MCF 10A (cell line): ENCODE results near the gene ZNF462. TPM values are rescaled to one million over a fixed set of nuclear protein-coding genes. Genes with fewer than 3 reads are reported as not detected.
A peak's percentile ranks its signal among the peaks of the same experiment; 100 is the strongest.

Experiments
- BruUV-seq: library from RNA; stranded (reverse); fragments of 400-500 nt; replicated peaks from 2 replicates; lab custom pipeline; 2021; lab: Mats Ljungman, UMichigan
- CTCF ChIA-PET: fragments of 300-600 bp; sonication (Branson Sonifier 250); formaldehyde crosslinking; extraction: SDS; loops from one replicate; lab custom pipeline; 2021; ENCODE audit warnings: antibody characterized with exemption, inconsistent platforms; lab: Yijun Ruan, JAX
- POLR2A ChIA-PET: fragments of 300-600, 350-650 bp; sonication (Branson Sonifier 250); formaldehyde crosslinking; extraction: SDS; loops from one replicate; lab custom pipeline; 2020; ENCODE audit warnings: antibody characterized with exemption, inconsistent platforms; lab: Yijun Ruan, JAX
- DNase-seq: peaks from one replicate; pipeline ENCODE4 v3.0.0-alpha.2; 2018; ENCODE audit not compliant: unreplicated experiment
- H3K27ac Mint-ChIP-seq: one replicate; pipeline ENCODE4 v1.8.0; 2022; ENCODE audit warnings: mild to moderate bottlenecking, low read depth, mixed read lengths; ENCODE audit not compliant: unreplicated experiment
- H3K27me3 Mint-ChIP-seq: one replicate; pipeline ENCODE4 v1.8.0; 2022; ENCODE audit warnings: mixed read lengths; ENCODE audit not compliant: insufficient read depth, unreplicated experiment
- H3K36me3 Mint-ChIP-seq: one replicate; pipeline ENCODE4 v1.8.0; 2022; ENCODE audit warnings: mild to moderate bottlenecking, moderate library complexity, mixed read lengths; ENCODE audit not compliant: insufficient read depth, unreplicated experiment
- H3K4me1 Mint-ChIP-seq: one replicate; pipeline ENCODE4 v1.8.0; 2022; ENCODE audit warnings: mixed read lengths; ENCODE audit not compliant: insufficient read depth, unreplicated experiment
- H3K4me3 Mint-ChIP-seq: one replicate; pipeline ENCODE4 v1.8.0; 2022; ENCODE audit warnings: mild to moderate bottlenecking, moderate library complexity, mixed read lengths; ENCODE audit not compliant: unreplicated experiment
- H3K9me3 Mint-ChIP-seq: one replicate; pipeline ENCODE4 v1.8.0; 2022; ENCODE audit warnings: mixed read lengths; ENCODE audit not compliant: unreplicated experiment
- CTCF ChIP-seq: fragments of 200-600 bp; IDR thresholded peaks from one replicate; pipeline ENCODE4 v1.8.0; 2022; ENCODE audit warnings: antibody characterized with exemption, mild to moderate bottlenecking; ENCODE audit not compliant: unreplicated experiment
- intact Hi-C: fragments of 100-400 bp; cut with micrococcal nuclease; formaldehyde crosslinking; loops from 2 replicates; pipeline ENCODE4 v1.14.1; 2022
- total RNA-seq: library from RNA; stranded (reverse); gene quantifications from 2 replicates; pipeline ENCODE4 v1.2.3, GENCODE V29; 2022

ZNF462 gene
- total RNA-seq, 1 experiment from 2014 or later: 47.2 TPM

GRCh38 chr9:106906129-106906528, 43.2 kb downstream of the ZNF462 start:
- no peak for DNase-seq
- Mint-ChIP-seq H3K27ac (peak overlapping the region; percentile 64), H3K9me3 (peaks cover 16% of the 10 kb centered on the region), H3K4me1 (no peaks in the 10 kb centered on the region), H3K36me3 (no peaks in the 10 kb centered on the region), H3K4me3 (no peak overlapping the region), H3K27me3 (no peaks in the 10 kb centered on the region)
- no TSS peak for BruUV-seq
- intact Hi-C loops: no loop called here
- CTCF ChIA-PET: interaction anchor here (0.9 kb wide), 1 partner anchor 44 kb away, joined by 5 read pairs; no protein-coding TSS in a partner anchor
- TF ChIP-seq CTCF: no peak
- POLR2A ChIA-PET: interaction anchor here (1.5 kb wide), 1 partner anchor 10 kb away, joined by 3 read pairs; no protein-coding TSS in a partner anchor

GRCh38 chr9:106911951-106912350, 49.0 kb downstream of the ZNF462 start:
- no peak overlapping the region for H3K27ac Mint-ChIP-seq
- intact Hi-C loops: no loop called here
- no TSS peak for BruUV-seq
- ChIA-PET POLR2A (interaction anchor here (0.9 to 14.8 kb wide), 2 partner anchors 17 to 24 kb away, joined by 4 to 172 read pairs; no protein-coding TSS in a partner anchor), CTCF (no interaction called here)
- H3K36me3 Mint-ChIP-seq: peaks cover 7% of the 10 kb centered on the region
- no peaks in the 10 kb centered on the region for H3K9me3 Mint-ChIP-seq
- H3K27me3 Mint-ChIP-seq: no peaks in the 10 kb centered on the region
- H3K4me1 Mint-ChIP-seq: peaks cover 20% of the 10 kb centered on the region
- no peak for TF ChIP-seq CTCF
- no peak for DNase-seq
- no peak overlapping the region for H3K4me3 Mint-ChIP-seq

GRCh38 chr9:106913276-106913675, 50.3 kb downstream of the ZNF462 start:
- CTCF ChIA-PET: no interaction called here
- Mint-ChIP-seq H3K27me3 (no peaks in the 10 kb centered on the region), H3K27ac (no peak overlapping the region), H3K36me3 (peaks cover 7% of the 10 kb centered on the region), H3K9me3 (no peaks in the 10 kb centered on the region), H3K4me1 (peaks cover 29% of the 10 kb centered on the region), H3K4me3 (no peak overlapping the region)
- DNase-seq: no peak
- BruUV-seq: no TSS peak
- intact Hi-C loops: no loop called here
- TF ChIP-seq CTCF: no peak
- POLR2A ChIA-PET: interaction anchor here (0.6 to 14.8 kb wide), 4 partner anchors 11 to 336 kb away, joined by 3 to 172 read pairs (median 4); no protein-coding TSS in a partner anchor

- no peak for DNase-seq
- ChIA-PET POLR2A (interaction anchor here (1.3 to 14.8 kb wide), 3 partner anchors 21 to 51 kb away, joined by 5 to 172 read pairs (median 95); partner anchors contain the start of gene ZNF462), CTCF (interaction anchor here (1.3 kb wide), 1 partner anchor 28 kb away, joined by 5 read pairs; no protein-coding TSS in a partner anchor)
- intact Hi-C loops: loop anchor here (2.0 kb wide), 1 partner anchor 53 kb away; the partner anchor contains the start of gene ZNF462
- Mint-ChIP-seq H3K4me3 (peak overlapping the region; percentile 19), H3K9me3 (no peaks in the 10 kb centered on the region), H3K27me3 (no peaks in the 10 kb centered on the region), H3K27ac (peak overlapping the region; percentile 39), H3K4me1 (peaks cover 36% of the 10 kb centered on the region), H3K36me3 (peaks cover 14% of the 10 kb centered on the region)
- TF ChIP-seq CTCF: no peak
- BruUV-seq: no TSS peak
These were observed 52.9 kb downstream of the ZNF462 start for GRCh38 chr9:106915851-106916250.
